Left lung (tissue), 10 donors: Measurements from ENCODE around the gene BEAN1. TPM values are rescaled to one million over a fixed set of nuclear protein-coding genes. Genes with fewer than 3 reads are reported as not detected.

Source experiments
- ATAC-seq: fragments of 200-7000 bp; cut with Tn5 transposase; one replicate; pipeline ENCODE4 v1.9.1; 2020; ENCODE audit warnings: moderate library complexity
- DNase-seq, 4 donors: peaks; one replicate each; pipeline ENCODE4 v3.0.0-alpha.2; 2013 to 2020
- H3K27ac ChIP-seq, 2 donors: fragments of 200-600 bp; sonication (generic) in 1 of 2; one replicate each; pipeline versions ENCODE4 v1.5.0 to v1.8.0; 2020 to 2021
- H3K27me3 ChIP-seq, 2 donors: fragments of 200-600 bp; sonication (generic) in 1 of 2; one replicate each; pipeline versions ENCODE4 v1.5.0 to v1.8.0; 2020 to 2021
- H3K36me3 ChIP-seq, 2 donors: fragments of 200-600 bp; sonication (generic) in 1 of 2; one replicate each; pipeline versions ENCODE4 v1.5.0 to v1.8.0; 2020 to 2021
- H3K4me1 ChIP-seq, 2 donors: fragments of 200-600 bp; one replicate each; pipeline ENCODE4 v1.8.0; 2021
- H3K4me3 ChIP-seq, 2 donors: fragments of 200-600 bp; sonication (generic) in 1 of 2; one replicate each; pipeline versions ENCODE4 v1.5.0 to v1.8.0; 2020 to 2021; ENCODE audit warnings: mild to moderate bottlenecking in 1 of 2
- H3K9me3 ChIP-seq, 2 donors: fragments of 200-600 bp; sonication (generic) in 1 of 2; one replicate each; pipeline versions ENCODE4 v1.5.0 to v1.8.0; 2020 to 2021
- intact Hi-C, 2 donors: fragments of 100-400 bp; cut with DNase I; formaldehyde crosslinking; loops; one replicate each; pipeline versions ENCODE4 v1.11.2 to v1.14.2; 2022
- polyA plus RNA-seq, 6 donors: library from polyadenylated mRNA; unstranded; fragments of 120-200 nt; gene quantifications; one replicate each; pipeline ENCODE4 v1.2.1, GENCODE V29; 2013; ENCODE audit not compliant: insufficient read length in 6 of 6
- total RNA-seq, 2 donors: library from RNA; stranded (reverse); fragmentation: NEBNext Ultra II Directional; extraction: Animal tissue kit (Norgen Biotek cat#: 25700); gene quantifications; one replicate each; pipeline ENCODE4 v1.2.1, GENCODE V29; 2021
- TF ChIP-seq, protein P1 (sequence below), 2 donors: fragments of 200-600 bp; sonication (generic) in 1 of 2; IDR thresholded peaks; one replicate each; pipeline versions ENCODE4 v1.5.0 to v1.8.0; 2021; ENCODE audit warnings: antibody characterized with exemption in 2 of 2
- donor health status: DM: no; HTN: yes; CAD: no.
- donor health status: DM: no; HTN: no; CAD: no.

The BEAN1 gene
- total and polyA plus RNA-seq, 8 donors, result 0.65 to 13.6 (median 10.8) TPM

DNA sequence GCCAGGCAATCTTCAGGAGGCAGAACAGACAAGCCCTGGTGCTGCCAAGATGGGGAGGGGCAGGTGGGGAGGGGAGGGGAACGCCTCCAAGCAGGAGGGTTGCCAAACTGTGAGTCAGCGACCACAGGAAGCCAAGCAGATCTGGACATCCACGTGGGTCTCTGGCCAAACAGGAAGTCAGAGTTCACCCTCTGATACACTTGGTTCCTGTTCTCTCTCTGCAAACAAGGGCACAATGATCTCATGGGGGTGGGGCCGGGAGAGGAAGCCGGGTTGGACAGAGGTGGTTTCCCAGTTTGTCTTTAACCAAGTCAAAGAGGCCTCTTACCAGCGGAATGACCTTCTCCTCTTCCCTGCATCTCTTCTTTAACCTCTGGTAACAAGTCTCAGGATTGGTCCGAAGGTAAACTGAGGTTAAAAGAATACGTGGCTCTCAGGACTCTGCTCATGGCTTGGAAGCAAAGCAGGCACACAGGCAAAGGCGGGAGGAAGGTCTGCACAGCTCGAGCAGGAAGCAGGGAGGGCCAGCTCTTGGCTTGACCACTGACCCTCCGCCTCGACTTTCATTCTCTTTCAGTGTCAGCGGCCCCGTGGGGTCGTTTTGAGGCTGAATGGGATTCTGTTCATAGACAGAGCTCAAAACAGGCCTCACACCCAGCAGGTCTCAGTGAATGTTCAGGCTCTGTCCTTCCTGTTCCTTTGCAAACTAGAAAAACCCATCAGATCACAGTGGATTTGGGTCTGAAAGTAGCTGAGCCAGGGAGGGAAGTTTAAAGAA, 89.9 kb downstream of the BEAN1 start:
- DNase-seq, result peak; percentile 81 to 98 (median 96)
- H3K4me1 ChIP-seq, result peaks cover 52 to 93% of the 10 kb centered on the region in 2 donors
- H3K27me3 ChIP-seq, result no peaks in the 10 kb centered on the region
- TF ChIP-seq, protein P1, sequence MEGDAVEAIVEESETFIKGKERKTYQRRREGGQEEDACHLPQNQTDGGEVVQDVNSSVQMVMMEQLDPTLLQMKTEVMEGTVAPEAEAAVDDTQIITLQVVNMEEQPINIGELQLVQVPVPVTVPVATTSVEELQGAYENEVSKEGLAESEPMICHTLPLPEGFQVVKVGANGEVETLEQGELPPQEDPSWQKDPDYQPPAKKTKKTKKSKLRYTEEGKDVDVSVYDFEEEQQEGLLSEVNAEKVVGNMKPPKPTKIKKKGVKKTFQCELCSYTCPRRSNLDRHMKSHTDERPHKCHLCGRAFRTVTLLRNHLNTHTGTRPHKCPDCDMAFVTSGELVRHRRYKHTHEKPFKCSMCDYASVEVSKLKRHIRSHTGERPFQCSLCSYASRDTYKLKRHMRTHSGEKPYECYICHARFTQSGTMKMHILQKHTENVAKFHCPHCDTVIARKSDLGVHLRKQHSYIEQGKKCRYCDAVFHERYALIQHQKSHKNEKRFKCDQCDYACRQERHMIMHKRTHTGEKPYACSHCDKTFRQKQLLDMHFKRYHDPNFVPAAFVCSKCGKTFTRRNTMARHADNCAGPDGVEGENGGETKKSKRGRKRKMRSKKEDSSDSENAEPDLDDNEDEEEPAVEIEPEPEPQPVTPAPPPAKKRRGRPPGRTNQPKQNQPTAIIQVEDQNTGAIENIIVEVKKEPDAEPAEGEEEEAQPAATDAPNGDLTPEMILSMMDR (IDR thresholded peaks at IDR 0.05), result no peak
- intact Hi-C loops, result no loop called here
- H3K4me3 ChIP-seq, result peak overlapping the region; percentile 2 to 40
- ATAC-seq, result peak; percentile 91
- peak overlapping the region; percentile 96 to 99 for H3K27ac ChIP-seq
- no peaks in the 10 kb centered on the region for H3K9me3 ChIP-seq
- no peaks in the 10 kb centered on the region for H3K36me3 ChIP-seq

DNA sequence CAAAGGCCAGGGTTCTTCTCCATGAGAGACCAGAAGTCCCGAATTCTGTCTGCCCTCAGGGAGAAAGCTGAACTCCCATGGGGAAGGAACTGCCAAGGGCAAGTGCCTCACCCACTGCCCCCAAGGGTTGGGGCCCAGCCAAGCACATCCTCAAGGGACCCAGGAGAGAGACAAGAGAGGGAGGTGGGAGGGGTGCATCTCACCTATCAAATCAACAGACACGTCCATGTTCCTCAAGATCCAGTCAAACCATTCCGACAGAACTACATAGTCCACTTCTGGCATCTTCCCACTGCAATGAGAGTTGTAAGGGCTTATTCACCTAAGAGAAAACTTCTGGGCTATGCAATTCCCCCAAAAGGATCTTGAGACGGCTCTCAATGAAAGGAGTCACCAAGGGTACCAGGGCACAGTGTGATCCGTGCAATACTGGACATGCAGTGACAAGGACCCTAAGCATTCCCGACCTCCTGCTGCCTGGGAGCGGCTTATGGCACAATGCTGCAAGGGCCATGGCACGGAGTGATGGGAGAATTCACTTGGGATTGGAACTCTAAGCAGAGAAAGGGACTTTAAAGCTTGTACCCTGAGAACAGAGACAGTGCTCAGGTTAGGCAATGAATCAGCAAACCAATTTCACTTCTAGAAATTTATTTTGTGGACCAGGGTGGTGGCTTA, 90.6 kb downstream of the BEAN1 start:
- Histone ChIP-seq H3K36me3 (no peaks in the 10 kb centered on the region), H3K27ac (peak overlapping the region; percentile 96 to 99), H3K4me1 (peaks cover 50 to 93% of the 10 kb centered on the region in 2 donors), H3K4me3 (peak overlapping the region in 1 of 2 donors; percentile 40), H3K9me3 (no peaks in the 10 kb centered on the region), H3K27me3 (no peaks in the 10 kb centered on the region)
- DNase-seq, result no peak
- TF ChIP-seq, protein P1 (IDR thresholded peaks at IDR 0.05), result no peak
- ATAC-seq, result no peak
- intact Hi-C loops, result no loop called here

DNA sequence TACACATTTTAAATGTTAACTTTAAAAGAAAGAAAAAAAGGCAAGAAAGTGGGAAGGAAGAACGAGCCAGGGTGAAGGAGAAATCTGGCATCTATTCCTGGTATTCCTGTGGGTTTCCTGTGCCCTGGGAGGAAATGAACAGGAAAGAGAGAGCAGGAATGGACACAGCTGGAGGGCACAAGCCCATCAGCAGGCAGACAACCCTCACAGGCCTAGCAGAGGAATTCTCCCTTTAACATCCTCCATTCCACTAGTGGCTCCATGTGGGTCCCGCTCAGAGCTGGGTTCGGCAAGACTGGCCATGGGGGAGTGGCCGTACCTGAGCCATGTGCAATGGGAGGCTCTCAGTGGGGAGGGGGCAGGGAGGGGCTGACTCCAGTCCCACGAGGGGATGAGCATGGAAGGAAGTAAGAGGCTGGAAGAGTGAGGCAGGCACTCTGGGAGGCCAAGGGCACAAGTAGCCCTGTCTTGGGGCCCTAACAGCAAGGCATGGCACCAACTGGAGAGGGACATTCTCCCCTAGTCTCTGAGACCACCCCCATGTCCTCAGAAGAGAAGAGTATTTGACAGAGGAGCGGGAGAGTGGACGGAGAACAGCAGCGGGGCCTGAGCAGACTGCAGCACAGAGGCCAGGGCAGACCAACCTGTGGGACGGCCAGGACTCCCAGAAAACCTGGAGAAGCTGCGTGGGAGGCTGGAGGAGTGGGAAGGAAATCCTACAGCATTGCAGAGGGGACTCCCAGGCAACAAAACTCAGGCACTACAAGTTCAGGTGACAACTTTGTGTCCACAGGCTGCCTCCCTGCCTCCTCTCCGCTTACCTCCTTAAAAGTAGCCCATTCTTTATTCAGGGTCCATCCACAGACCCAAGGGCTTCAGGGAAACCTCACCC, 92.6 kb downstream of the BEAN1 start:
- H3K4me1 ChIP-seq, result peaks cover 46 to 100% of the 10 kb centered on the region in 2 donors

DNA sequence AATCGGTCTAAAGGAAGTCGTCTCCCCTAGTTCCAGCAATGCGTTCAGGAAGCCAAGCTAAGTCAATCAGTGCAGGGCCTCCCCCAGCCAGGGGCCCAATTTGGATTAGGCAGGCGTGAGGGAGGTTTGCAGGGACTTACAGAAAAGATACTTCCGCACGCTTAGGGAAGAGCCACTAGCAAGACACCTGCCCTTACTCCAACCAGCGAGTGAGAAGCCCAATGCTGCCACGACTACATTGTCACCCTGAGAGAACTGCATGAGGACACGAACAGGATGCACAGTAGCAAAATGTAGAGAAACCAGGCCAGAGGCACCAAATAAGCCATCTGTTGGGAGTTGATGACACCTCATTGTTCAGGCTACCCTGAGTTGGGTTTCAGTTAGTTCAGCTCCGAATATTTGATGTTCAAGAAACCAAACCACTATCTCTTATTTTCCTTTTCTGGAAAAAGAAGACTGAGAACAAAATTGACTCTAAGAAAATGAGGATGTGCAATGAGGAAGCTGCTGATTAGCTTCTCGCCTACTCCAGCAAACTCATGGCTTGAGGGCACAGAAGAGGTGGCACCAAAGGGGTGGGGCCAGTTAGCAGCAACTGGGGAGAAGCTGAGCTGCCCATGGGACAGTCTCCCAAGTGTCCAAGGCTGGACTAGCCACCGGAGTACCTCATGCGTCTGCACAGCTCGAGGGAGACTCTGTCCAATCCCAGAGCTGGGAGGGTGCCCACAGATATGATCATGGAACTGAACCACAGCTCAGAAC, 93.5 kb downstream of the BEAN1 start:
- H3K27ac ChIP-seq, result peak overlapping the region; percentile 79 to 99
- no peaks in the 10 kb centered on the region for H3K27me3 ChIP-seq
- DNase-seq (peak in 2 of 4 donors; percentile 87 to 90), ATAC-seq (peak; percentile 16)
- H3K36me3 ChIP-seq, result peaks cover 0 to 11% of the 10 kb centered on the region in 2 donors
- intact Hi-C loops, result no loop called here
- H3K4me1 ChIP-seq, result peaks cover 40 to 100% of the 10 kb centered on the region in 2 donors
- TF ChIP-seq, protein P1 (IDR thresholded peaks at IDR 0.05), result no peak
- H3K4me3 ChIP-seq, result no peak overlapping the region
- H3K9me3 ChIP-seq, result no peaks in the 10 kb centered on the region

More for the DNA sequence above, 92.6 kb downstream of the BEAN1 start:
- DNase-seq, result no peak
- Histone ChIP-seq H3K4me3 (no peak overlapping the region), H3K27ac (peak overlapping the region; percentile 79 to 99), H3K36me3 (peaks cover 0 to 2% of the 10 kb centered on the region in 2 donors), H3K9me3 (no peaks in the 10 kb centered on the region), H3K27me3 (no peaks in the 10 kb centered on the region)
- intact Hi-C loops, result no loop called here
- ATAC-seq, result no peak
- TF ChIP-seq, protein P1 (IDR thresholded peaks at IDR 0.05), result no peak
